Measurements from ENCODE around the gene ARHGEF16.

Gene ARHGEF16

DNA sequence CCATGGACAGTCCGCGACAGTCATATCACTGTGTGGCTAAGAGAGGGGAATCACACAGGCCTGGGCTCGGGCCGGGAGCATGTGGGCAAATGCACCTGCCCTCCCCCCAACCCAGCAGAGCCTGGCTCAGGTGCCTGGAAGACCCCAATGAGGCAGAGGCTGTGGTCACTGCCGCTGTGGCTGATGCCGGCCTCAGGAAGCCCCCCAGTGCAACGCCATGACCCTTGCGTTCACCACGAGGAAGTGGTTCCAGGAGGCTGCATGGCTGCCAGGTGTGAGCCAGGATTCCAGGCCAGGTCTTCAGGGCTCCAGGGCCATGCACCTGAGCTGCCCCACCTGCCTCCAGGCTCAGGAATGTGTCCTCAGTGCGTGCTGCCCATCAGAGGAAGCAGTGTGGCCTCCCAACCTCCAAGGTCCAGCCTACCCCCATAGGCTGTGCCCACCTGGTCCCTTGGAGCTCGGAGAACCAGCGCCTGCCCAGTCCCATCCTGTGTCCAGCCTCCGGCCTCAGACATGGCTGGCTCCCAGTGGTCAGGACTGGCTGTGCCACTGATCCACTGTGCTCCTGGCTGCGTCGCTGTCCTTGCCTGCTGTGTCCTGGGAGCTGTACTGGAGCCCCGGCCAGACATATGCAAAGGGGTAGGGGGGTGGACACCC is 8.0 kb downstream of the ARHGEF16 start:
- H3K4me3 ChIP-seq (ENCODE audit: low read depth, low read length): no peak overlapping the region
- TF ChIP-seq, protein P1, sequence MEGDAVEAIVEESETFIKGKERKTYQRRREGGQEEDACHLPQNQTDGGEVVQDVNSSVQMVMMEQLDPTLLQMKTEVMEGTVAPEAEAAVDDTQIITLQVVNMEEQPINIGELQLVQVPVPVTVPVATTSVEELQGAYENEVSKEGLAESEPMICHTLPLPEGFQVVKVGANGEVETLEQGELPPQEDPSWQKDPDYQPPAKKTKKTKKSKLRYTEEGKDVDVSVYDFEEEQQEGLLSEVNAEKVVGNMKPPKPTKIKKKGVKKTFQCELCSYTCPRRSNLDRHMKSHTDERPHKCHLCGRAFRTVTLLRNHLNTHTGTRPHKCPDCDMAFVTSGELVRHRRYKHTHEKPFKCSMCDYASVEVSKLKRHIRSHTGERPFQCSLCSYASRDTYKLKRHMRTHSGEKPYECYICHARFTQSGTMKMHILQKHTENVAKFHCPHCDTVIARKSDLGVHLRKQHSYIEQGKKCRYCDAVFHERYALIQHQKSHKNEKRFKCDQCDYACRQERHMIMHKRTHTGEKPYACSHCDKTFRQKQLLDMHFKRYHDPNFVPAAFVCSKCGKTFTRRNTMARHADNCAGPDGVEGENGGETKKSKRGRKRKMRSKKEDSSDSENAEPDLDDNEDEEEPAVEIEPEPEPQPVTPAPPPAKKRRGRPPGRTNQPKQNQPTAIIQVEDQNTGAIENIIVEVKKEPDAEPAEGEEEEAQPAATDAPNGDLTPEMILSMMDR (IDR thresholded peaks at IDR 0.05; ENCODE audit: insufficient read depth, low read length, missing control alignments): no peak
- DNase-seq (ENCODE audit: low read depth, low spot score): no peak
- ChIA-PET CTCF (interaction anchor here (0.8 to 4.3 kb wide), 7 partner anchors 9 to 158 kb away, joined by 3 to 37 read pairs (median 6); no protein-coding TSS in a partner anchor), POLR2A (no interaction called here)

DNA sequence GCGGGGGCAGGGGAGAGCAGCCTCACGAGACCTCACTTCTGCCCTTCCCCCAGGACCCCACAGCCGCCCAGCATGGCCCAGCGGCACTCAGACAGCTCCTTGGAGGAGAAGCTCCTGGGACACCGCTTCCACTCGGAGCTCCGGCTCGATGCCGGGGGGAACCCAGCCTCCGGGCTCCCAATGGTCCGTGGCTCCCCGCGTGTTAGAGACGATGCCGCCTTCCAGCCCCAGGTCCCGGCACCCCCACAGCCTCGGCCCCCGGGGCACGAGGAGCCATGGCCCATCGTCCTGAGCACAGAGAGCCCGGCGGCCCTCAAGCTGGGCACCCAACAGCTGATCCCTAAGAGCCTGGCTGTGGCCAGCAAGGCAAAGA is 8.5 kb downstream of the ARHGEF16 start:
- no peak overlapping the region for H3K4me3 ChIP-seq (ENCODE audit: low read depth, low read length)
- DNase-seq (ENCODE audit: low read depth, low spot score): no peak
- CTCF ChIA-PET: interaction anchor here (0.8 to 4.3 kb wide), 6 partner anchors 9 to 157 kb away, joined by 3 to 37 read pairs (median 7); no protein-coding TSS in a partner anchor
- POLR2A ChIA-PET: no interaction called here
- TF ChIP-seq, protein P1 (IDR thresholded peaks at IDR 0.05; ENCODE audit: insufficient read depth, low read length, missing control alignments): no peak

DNA sequence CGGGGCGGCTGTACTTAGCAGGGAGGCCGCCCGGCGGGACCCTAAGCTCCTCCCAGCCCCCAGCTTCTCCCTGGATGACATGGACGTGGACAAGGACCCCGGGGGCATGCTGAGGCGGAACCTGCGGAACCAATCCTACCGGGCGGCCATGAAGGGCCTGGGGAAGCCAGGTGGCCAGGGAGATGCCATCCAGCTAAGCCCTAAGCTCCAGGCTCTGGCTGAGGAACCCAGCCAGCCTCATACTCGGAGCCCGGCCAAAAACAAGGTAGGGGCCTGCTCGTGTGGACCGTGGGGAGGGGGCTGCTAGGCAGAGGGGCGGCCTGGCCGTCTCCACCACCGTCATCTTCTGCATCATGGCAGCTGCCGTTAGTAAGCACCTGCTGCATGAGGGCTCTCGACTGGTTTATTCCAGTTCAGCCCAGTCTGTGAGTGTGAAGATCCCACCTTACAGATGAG is 9.0 kb downstream of the ARHGEF16 start:
- TF ChIP-seq, protein P1 (IDR thresholded peaks at IDR 0.05; ENCODE audit: insufficient read depth, low read length, missing control alignments): no peak

DNA sequence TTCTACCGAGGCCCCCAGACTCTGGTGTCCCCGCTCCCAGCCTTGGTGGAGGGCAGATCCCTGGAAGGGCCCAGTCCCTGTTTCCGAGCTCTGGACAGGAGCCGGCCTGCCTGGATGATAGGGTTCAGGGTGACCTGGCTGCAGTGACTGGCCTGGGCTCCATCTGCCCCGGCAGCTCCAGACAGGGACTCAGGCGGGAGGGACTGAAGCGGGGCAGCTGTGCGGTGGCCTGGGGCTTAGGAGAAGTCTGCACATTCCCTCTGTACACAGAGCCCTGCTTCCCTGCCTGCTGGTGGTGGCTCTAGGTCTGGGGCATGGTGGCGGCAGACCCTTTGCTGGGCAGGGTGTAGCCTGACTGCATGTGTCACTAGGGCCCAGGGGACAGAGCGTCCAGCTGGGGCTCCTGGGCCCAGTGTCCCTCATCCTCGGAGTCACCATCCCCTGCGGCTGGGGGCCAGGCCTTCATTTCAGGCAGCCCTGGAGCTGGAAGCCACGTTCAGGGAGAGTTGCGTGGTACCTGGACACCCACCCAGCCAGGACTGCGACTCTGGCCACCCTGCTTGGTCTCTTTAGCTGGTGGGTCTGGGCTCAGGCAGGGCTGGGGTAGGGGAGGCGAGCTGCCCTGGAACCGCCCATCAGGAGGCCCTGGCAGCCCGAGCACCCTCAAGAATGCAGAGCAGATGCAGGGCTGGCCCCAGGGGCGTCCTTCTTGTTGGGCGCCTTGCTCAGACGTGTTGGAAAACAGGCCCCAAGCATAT is 9.6 kb downstream of the ARHGEF16 start:
- H3K4me3 ChIP-seq (ENCODE audit: low read depth, low read length): no peak overlapping the region
- CTCF ChIA-PET: interaction anchor here (1.0 to 4.3 kb wide), 5 partner anchors 11 to 155 kb away, joined by 3 to 37 read pairs (median 6); no protein-coding TSS in a partner anchor
- no peak for DNase-seq (ENCODE audit: low read depth, low spot score)
- TF ChIP-seq, protein P1 (IDR thresholded peaks at IDR 0.05; ENCODE audit: insufficient read depth, low read length, missing control alignments): no peak
- POLR2A ChIA-PET: no interaction called here

More for the DNA sequence above, 9.0 kb downstream of the ARHGEF16 start:
- CTCF ChIA-PET: interaction anchor here (0.8 to 4.3 kb wide), 6 partner anchors 9 to 157 kb away, joined by 3 to 37 read pairs (median 7); no protein-coding TSS in a partner anchor
- no peak overlapping the region for H3K4me3 ChIP-seq (ENCODE audit: low read depth, low read length)
- no peak for DNase-seq (ENCODE audit: low read depth, low spot score)
- POLR2A ChIA-PET: no interaction called here

DNA sequence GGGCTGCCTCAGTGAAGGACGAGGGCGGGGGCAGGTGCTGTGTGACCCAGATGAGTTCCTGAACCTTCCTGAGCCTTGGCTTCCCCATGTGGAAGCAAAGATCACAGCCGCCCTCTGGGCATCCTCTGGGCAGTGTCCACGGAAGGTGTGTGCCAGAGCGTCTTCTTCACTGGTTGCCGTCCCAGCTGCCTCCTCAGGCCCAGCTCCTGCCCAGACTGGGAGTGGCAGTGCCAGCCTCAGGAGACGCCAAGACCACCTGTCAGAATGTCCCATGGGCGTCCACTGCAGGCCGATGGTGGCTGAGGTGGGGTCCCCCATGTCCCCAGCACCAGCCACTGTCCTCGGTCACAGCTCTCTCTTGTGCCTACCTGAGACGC is 10.2 kb downstream of the ARHGEF16 start:
- DNase-seq (ENCODE audit: low read depth, low spot score): no peak
- TF ChIP-seq, protein P1 (IDR thresholded peaks at IDR 0.05; ENCODE audit: insufficient read depth, low read length, missing control alignments): no peak
- CTCF ChIA-PET: interaction anchor here (1.0 to 4.3 kb wide), 4 partner anchors 12 to 154 kb away, joined by 3 to 37 read pairs (median 8); no protein-coding TSS in a partner anchor
- POLR2A ChIA-PET: no interaction called here
- H3K4me3 ChIP-seq (ENCODE audit: low read depth, low read length): no peak overlapping the region
